Measurements from ENCODE around the gene GREB1L. TPM values are rescaled to one million over a fixed set of nuclear protein-coding genes. Genes with fewer than 3 reads are reported as not detected.

Gene GREB1L
- total and polyA plus RNA-seq, 5 donors from 2014 or later, result 0.05 to 0.10 TPM; not detected in 3

- ATAC-seq (ENCODE audit: low read depth in 2 of 2) (no peak), DNase-seq (no peak)
- no peaks in the 10 kb centered on the region for H3K36me3 Mint-ChIP-seq
- H3K4me3 Mint-ChIP-seq, result peak overlapping the region in 1 of 4 donors; percentile 40
- H3K9me3 Mint-ChIP-seq, result peaks cover 0 to 7% (median 0%) of the 10 kb centered on the region in 7 donors
- no peaks in the 10 kb centered on the region for H3K9me3 ChIP-seq (ENCODE audit: control insufficient read depth in 2 of 2, low read length in 2 of 2)
- H3K4me3 ChIP-seq (ENCODE audit: low read depth, low read length), result no peak overlapping the region
- peaks cover 5% of the 10 kb centered on the region for H3K27me3 Mint-ChIP-seq
- no peaks in the 10 kb centered on the region for H3K4me1 Mint-ChIP-seq
- H3K36me3 ChIP-seq (ENCODE audit: control insufficient read depth, insufficient read depth, low read length), result no peaks in the 10 kb centered on the region
- H3K27ac ChIP-seq (ENCODE audit: insufficient read depth, low read length, poor library complexity, severe bottlenecking), result no peak overlapping the region
- no peak overlapping the region for H3K27ac Mint-ChIP-seq
- peaks cover 2% of the 10 kb centered on the region for H3K27me3 ChIP-seq (ENCODE audit: control insufficient read depth, insufficient read depth, low read length)
- no peaks in the 10 kb centered on the region for H3K4me1 ChIP-seq (ENCODE audit: control insufficient read depth, insufficient read depth, low read length, poor library complexity, severe bottlenecking)
Observed at GRCh38 chr18:21327101-21327500, 85.1 kb downstream of the GREB1L start.

- DNase-seq (no peak), ATAC-seq (ENCODE audit: low read depth in 2 of 2) (no peak)
- H3K36me3 Mint-ChIP-seq, result no peaks in the 10 kb centered on the region
- H3K9me3 ChIP-seq (ENCODE audit: control insufficient read depth in 2 of 2, low read length in 2 of 2), result no peaks in the 10 kb centered on the region
- no peak overlapping the region for H3K4me3 ChIP-seq (ENCODE audit: low read depth, low read length)
- H3K27ac ChIP-seq (ENCODE audit: insufficient read depth, low read length, poor library complexity, severe bottlenecking), result no peak overlapping the region
- no peaks in the 10 kb centered on the region for H3K27me3 ChIP-seq (ENCODE audit: control insufficient read depth, insufficient read depth, low read length)
- no peaks in the 10 kb centered on the region for H3K36me3 ChIP-seq (ENCODE audit: control insufficient read depth, insufficient read depth, low read length)
- H3K4me1 Mint-ChIP-seq, result no peaks in the 10 kb centered on the region
- H3K27ac Mint-ChIP-seq, result no peak overlapping the region
- H3K27me3 Mint-ChIP-seq, result no peaks in the 10 kb centered on the region
- H3K4me3 Mint-ChIP-seq, result no peak overlapping the region
- no peaks in the 10 kb centered on the region for H3K4me1 ChIP-seq (ENCODE audit: control insufficient read depth, insufficient read depth, low read length, poor library complexity, severe bottlenecking)
- peaks cover 0 to 7% (median 0%) of the 10 kb centered on the region in 7 donors for H3K9me3 Mint-ChIP-seq
Observed at GRCh38 chr18:21330122-21330701, 88.2 kb downstream of the GREB1L start.

- H3K27ac ChIP-seq (ENCODE audit: insufficient read depth, low read length, poor library complexity, severe bottlenecking), result no peak overlapping the region
- no peaks in the 10 kb centered on the region for H3K27me3 ChIP-seq (ENCODE audit: control insufficient read depth, insufficient read depth, low read length)
- H3K4me3 ChIP-seq (ENCODE audit: low read depth, low read length), result no peak overlapping the region
- no peak overlapping the region for H3K27ac Mint-ChIP-seq
- H3K9me3 Mint-ChIP-seq, result peaks cover 0 to 7% (median 0%) of the 10 kb centered on the region in 7 donors
- no peak overlapping the region for H3K4me3 Mint-ChIP-seq
- no peaks in the 10 kb centered on the region for H3K9me3 ChIP-seq (ENCODE audit: control insufficient read depth in 2 of 2, low read length in 2 of 2)
- no peaks in the 10 kb centered on the region for H3K4me1 Mint-ChIP-seq
- no peaks in the 10 kb centered on the region for H3K36me3 Mint-ChIP-seq
- H3K27me3 Mint-ChIP-seq, result no peaks in the 10 kb centered on the region
- no peaks in the 10 kb centered on the region for H3K36me3 ChIP-seq (ENCODE audit: control insufficient read depth, insufficient read depth, low read length)
- DNase-seq (no peak), ATAC-seq (ENCODE audit: low read depth in 2 of 2) (no peak)
- no peaks in the 10 kb centered on the region for H3K4me1 ChIP-seq (ENCODE audit: control insufficient read depth, insufficient read depth, low read length, poor library complexity, severe bottlenecking)
Observed at GRCh38 chr18:21331065-21331464, 89.0 kb downstream of the GREB1L start.

GRCh38 chr18:21335927-21336488, 94.0 kb downstream of the GREB1L start:
- DNase-seq, result no peak
- Histone ChIP-seq H3K4me1 (ENCODE audit: control insufficient read depth, insufficient read depth, low read length, poor library complexity, severe bottlenecking) (no peaks in the 10 kb centered on the region), H3K27ac (ENCODE audit: insufficient read depth, low read length, poor library complexity, severe bottlenecking) (no peak overlapping the region), H3K27me3 (ENCODE audit: control insufficient read depth, insufficient read depth, low read length) (no peaks in the 10 kb centered on the region), H3K36me3 (ENCODE audit: control insufficient read depth, insufficient read depth, low read length) (no peaks in the 10 kb centered on the region), H3K4me3 (ENCODE audit: low read depth, low read length) (no peak overlapping the region), H3K9me3 (ENCODE audit: control insufficient read depth in 2 of 2, low read length in 2 of 2) (no peaks in the 10 kb centered on the region)
- H3K27ac Mint-ChIP-seq, result no peak overlapping the region
- no peaks in the 10 kb centered on the region for H3K4me1 Mint-ChIP-seq
- H3K9me3 Mint-ChIP-seq, result no peaks in the 10 kb centered on the region
- no peaks in the 10 kb centered on the region for H3K27me3 Mint-ChIP-seq
- no peaks in the 10 kb centered on the region for H3K36me3 Mint-ChIP-seq
- H3K4me3 Mint-ChIP-seq, result no peak overlapping the region
- no peak for ATAC-seq (ENCODE audit: low read depth in 2 of 2)

GRCh38 chr18:21336846-21337245, 94.8 kb downstream of the GREB1L start:
- Mint-ChIP-seq H3K27ac (no peak overlapping the region), H3K36me3 (no peaks in the 10 kb centered on the region), H3K27me3 (no peaks in the 10 kb centered on the region), H3K9me3 (no peaks in the 10 kb centered on the region), H3K4me3 (no peak overlapping the region), H3K4me1 (no peaks in the 10 kb centered on the region)
- H3K27ac ChIP-seq (ENCODE audit: insufficient read depth, low read length, poor library complexity, severe bottlenecking), result no peak overlapping the region
- H3K36me3 ChIP-seq (ENCODE audit: control insufficient read depth, insufficient read depth, low read length), result no peaks in the 10 kb centered on the region
- no peaks in the 10 kb centered on the region for H3K27me3 ChIP-seq (ENCODE audit: control insufficient read depth, insufficient read depth, low read length)
- no peak overlapping the region for H3K4me3 ChIP-seq (ENCODE audit: low read depth, low read length)
- ATAC-seq (ENCODE audit: low read depth in 2 of 2), result no peak
- no peak for DNase-seq
- no peaks in the 10 kb centered on the region for H3K9me3 ChIP-seq (ENCODE audit: control insufficient read depth in 2 of 2, low read length in 2 of 2)
- H3K4me1 ChIP-seq (ENCODE audit: control insufficient read depth, insufficient read depth, low read length, poor library complexity, severe bottlenecking), result no peaks in the 10 kb centered on the region

GRCh38 chr18:21341141-21341540, 99.1 kb downstream of the GREB1L start:
- Histone ChIP-seq H3K27me3 (ENCODE audit: control insufficient read depth, insufficient read depth, low read length) (no peaks in the 10 kb centered on the region), H3K4me1 (ENCODE audit: control insufficient read depth, insufficient read depth, low read length, poor library complexity, severe bottlenecking) (no peaks in the 10 kb centered on the region), H3K9me3 (ENCODE audit: control insufficient read depth in 2 of 2, low read length in 2 of 2) (no peaks in the 10 kb centered on the region), H3K4me3 (ENCODE audit: low read depth, low read length) (no peak overlapping the region), H3K36me3 (ENCODE audit: control insufficient read depth, insufficient read depth, low read length) (no peaks in the 10 kb centered on the region), H3K27ac (ENCODE audit: insufficient read depth, low read length, poor library complexity, severe bottlenecking) (no peak overlapping the region)
- ATAC-seq (ENCODE audit: low read depth in 2 of 2) (no peak), DNase-seq (no peak)
- Mint-ChIP-seq H3K36me3 (no peaks in the 10 kb centered on the region), H3K4me3 (no peak overlapping the region), H3K9me3 (no peaks in the 10 kb centered on the region), H3K27me3 (no peaks in the 10 kb centered on the region), H3K27ac (no peak overlapping the region), H3K4me1 (no peaks in the 10 kb centered on the region)

- no peak for ATAC-seq (ENCODE audit: low read depth in 2 of 2)
- Mint-ChIP-seq H3K36me3 (no peaks in the 10 kb centered on the region), H3K27me3 (no peaks in the 10 kb centered on the region), H3K27ac (no peak overlapping the region), H3K9me3 (no peaks in the 10 kb centered on the region), H3K4me1 (no peaks in the 10 kb centered on the region), H3K4me3 (no peak overlapping the region)
- no peaks in the 10 kb centered on the region for H3K9me3 ChIP-seq (ENCODE audit: control insufficient read depth in 2 of 2, low read length in 2 of 2)
- no peaks in the 10 kb centered on the region for H3K4me1 ChIP-seq (ENCODE audit: control insufficient read depth, insufficient read depth, low read length, poor library complexity, severe bottlenecking)
- no peak overlapping the region for H3K4me3 ChIP-seq (ENCODE audit: low read depth, low read length)
- no peak overlapping the region for H3K27ac ChIP-seq (ENCODE audit: insufficient read depth, low read length, poor library complexity, severe bottlenecking)
- H3K36me3 ChIP-seq (ENCODE audit: control insufficient read depth, insufficient read depth, low read length), result no peaks in the 10 kb centered on the region
- no peaks in the 10 kb centered on the region for H3K27me3 ChIP-seq (ENCODE audit: control insufficient read depth, insufficient read depth, low read length)
- no peak for DNase-seq
Observed at GRCh38 chr18:21342372-21342771, 100.3 kb downstream of the GREB1L start.

- Mint-ChIP-seq H3K27ac (no peak overlapping the region), H3K27me3 (peaks cover 12% of the 10 kb centered on the region), H3K36me3 (no peaks in the 10 kb centered on the region), H3K4me1 (no peaks in the 10 kb centered on the region), H3K9me3 (no peaks in the 10 kb centered on the region), H3K4me3 (no peak overlapping the region)
- DNase-seq (no peak), ATAC-seq (ENCODE audit: low read depth in 2 of 2) (no peak)
- H3K27ac ChIP-seq (ENCODE audit: insufficient read depth, low read length, poor library complexity, severe bottlenecking), result no peak overlapping the region
- no peaks in the 10 kb centered on the region for H3K4me1 ChIP-seq (ENCODE audit: control insufficient read depth, insufficient read depth, low read length, poor library complexity, severe bottlenecking)
- H3K27me3 ChIP-seq (ENCODE audit: control insufficient read depth, insufficient read depth, low read length), result no peaks in the 10 kb centered on the region
- H3K4me3 ChIP-seq (ENCODE audit: low read depth, low read length), result no peak overlapping the region
- H3K36me3 ChIP-seq (ENCODE audit: control insufficient read depth, insufficient read depth, low read length), result no peaks in the 10 kb centered on the region
- no peaks in the 10 kb centered on the region for H3K9me3 ChIP-seq (ENCODE audit: control insufficient read depth in 2 of 2, low read length in 2 of 2)
Observed at GRCh38 chr18:21344860-21345259, 102.8 kb downstream of the GREB1L start.
